KBM-7 (cell line): ENCODE results near the gene DAP.

Source experiments
- DNase-seq: peaks from one replicate; pipeline ENCODE4 v3.0.0-alpha.2; 2015
- in situ Hi-C: fragments of 300-500 bp; cut with MboI; formaldehyde crosslinking; loops from 2 replicates; pipeline ENCODE4 v1.14.3; 2020; ENCODE audit warnings: low sequenced_read_pairs, low pct_unique_long_range_greater_than_20kb, mixed read lengths

DAP gene

DNA sequence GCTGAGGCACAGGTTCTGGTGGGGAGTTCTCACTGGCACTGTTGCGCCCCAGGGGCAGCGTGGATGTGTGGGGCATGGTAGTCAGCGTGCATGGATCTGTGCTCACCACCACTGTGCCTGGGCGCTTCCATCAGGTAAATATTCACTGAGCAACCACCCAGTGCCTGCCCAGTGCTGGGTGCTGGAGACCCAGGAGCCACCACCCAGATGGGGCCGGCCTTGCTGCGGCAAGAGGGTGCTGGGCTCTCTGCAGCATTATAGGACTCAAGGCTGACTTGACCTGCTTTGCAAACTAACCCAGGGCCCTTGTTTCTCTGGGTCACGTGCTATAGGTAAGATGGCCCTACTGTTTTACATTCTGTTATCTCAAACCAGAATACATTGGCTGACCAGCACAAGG lies 60.5 kb downstream of the DAP start:
- in situ Hi-C loops: no loop called here
- DNase-seq: no peak

DNA sequence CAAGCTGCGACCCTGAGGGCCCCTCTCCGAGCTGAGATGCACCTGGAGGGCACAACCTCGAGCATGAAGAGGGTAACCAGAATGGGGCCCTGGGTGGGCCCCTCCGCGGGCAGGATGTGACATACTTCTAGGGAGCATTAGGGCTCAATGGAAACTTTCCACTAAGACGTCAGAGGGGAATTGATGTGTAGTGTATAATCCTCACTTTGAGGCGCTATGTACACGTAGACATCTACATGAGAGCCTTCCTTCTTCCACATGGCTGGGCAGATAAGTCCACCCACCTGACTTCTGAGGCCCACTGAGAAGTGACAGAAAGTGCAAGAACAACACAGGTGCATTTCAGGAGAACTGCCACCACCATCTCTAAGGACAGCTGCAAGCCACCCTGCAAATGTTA lies 61.0 kb downstream of the DAP start:
- no peak for DNase-seq
- in situ Hi-C loops: no loop called here

DNA sequence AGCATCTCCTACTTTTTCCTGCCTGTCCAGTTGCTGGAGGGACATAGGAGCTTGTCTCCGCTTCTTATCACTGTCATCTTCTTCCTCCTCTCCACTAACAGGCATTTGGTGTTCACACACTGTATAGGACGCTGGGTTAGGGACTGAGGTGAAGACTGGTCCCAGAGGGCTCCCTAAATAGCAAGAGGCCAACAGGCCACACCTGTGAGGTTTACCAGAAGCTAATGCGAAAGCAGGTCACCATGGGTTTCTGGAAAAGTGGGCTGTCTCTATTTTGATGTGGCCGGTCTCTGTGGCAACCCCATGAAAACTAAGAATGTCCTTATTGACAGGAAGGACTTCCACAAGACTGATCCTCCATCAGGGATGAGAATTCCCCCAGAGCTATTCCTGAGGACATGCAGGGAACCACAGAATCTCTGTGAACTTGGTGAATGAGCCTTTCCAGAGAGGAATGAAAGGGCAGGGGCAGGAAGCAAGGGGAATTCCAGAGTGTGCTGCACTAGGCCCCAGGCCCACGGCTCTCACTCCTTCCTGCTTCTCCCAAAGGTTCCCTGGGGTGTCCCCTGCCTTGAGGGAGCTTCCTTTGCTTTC lies 61.7 kb downstream of the DAP start:
- in situ Hi-C loops: no loop called here
- no peak for DNase-seq

DNA sequence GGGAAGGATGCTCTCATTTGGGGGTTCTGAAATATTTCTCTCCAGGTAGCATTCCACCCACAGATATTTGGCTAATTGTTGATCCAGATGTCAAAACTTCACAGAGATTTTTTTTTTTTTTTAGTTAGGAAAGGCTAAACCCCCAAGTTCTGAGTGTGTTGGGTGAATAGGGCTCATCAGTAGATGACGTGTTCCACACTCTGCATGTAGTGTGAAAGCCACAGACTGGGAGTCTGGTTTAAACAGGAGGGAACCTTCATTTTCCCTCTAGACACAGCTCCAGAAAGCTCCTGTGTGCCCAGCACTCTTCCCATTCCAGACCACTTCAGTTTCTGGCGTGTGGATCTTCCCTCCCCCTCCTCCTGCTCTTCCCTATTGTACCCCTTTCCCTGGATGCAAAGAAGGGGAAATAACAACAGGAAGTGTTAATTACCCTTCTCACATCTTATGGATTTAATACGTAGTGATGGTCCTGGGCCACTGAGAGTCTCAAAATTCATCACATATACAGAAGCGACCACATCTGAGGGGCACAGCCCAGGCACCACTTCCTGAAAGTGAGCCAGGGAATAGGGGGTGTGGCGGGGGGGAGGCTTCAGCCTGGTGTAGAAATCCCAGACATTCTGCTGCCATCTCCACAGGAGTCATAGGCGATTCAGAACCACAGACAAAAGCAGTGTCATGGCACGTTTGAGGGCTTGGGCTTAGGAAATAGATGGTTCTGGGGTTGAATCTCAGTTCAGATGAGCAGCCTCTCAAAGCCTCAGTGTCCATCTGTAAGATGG lies 65.1 kb downstream of the DAP start:
- DNase-seq: no peak
- in situ Hi-C loops: no loop called here

DNA sequence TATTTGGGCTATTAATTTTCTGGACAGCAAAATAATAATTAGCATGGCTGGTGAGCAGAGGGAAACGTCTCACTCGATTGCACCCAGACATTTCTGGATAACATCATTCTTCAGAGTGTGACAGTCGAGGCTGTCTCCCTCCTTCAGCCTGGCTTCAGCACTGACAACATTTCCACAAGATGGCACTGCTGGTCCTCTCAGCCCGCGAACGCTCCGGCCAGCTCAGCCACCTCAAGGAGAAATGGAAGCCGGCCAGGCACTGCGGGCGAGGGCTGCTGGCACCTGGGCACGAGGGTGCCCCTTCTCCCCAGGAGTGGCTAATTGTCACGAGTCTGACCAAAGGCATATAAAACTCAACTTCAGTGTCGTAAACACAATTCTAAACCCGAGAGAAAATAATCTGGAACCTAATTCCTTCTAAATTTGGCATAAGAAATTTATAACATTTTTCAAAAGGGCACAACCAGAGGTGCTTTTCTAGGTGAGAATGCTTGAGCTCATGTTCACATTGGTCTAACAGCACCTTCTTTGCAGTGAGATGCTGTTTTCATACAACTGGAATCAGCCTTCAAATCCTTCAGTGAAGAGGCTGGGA lies 65.9 kb downstream of the DAP start:
- in situ Hi-C loops: no loop called here
- DNase-seq: peak; percentile 64

DNA sequence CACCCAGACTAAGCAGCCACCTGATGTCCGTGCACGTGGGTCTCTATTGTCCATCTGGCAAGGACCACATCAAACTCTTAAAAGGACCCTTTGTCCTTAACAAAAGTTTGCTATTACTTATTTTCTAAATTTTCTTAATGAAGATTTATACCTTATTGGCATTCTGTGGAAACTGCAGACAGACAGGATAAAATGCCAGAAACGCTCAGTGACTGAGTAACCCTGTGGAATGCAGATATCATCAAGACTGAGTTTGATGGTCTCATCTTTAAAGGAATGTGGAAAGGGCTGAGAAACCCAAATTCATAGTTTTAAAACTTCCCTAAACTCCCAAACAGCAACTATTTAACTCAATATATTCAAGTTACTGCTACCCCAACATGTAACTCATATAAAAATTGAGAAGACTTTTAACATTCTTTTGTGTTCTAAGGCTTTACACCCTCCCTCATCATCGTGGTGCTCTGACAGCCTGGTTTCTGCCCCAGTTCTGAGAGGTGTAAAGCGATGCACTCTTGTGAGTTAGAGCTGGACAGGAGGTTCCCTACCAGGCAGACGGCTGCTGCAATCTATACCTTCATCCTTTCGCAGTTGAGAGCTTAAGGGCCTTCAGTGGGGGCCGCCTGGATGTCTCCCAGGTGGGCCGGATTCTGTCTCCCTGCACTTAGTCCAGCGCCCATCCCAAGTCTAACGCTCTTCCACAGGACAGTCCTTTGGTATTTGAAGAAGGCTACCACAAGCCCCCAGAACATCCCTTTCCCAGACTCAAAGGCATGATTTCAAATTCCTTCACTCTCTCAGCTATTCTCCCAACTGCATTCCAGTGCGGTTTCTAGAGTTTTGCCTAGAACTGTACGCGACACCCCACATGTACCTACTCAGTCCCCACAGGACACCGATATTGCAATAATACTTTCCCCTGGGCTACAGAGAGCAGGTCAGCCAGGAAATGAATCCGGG lies 68.9 kb downstream of the DAP start:
- in situ Hi-C loops: no loop called here
- DNase-seq: no peak

DNA sequence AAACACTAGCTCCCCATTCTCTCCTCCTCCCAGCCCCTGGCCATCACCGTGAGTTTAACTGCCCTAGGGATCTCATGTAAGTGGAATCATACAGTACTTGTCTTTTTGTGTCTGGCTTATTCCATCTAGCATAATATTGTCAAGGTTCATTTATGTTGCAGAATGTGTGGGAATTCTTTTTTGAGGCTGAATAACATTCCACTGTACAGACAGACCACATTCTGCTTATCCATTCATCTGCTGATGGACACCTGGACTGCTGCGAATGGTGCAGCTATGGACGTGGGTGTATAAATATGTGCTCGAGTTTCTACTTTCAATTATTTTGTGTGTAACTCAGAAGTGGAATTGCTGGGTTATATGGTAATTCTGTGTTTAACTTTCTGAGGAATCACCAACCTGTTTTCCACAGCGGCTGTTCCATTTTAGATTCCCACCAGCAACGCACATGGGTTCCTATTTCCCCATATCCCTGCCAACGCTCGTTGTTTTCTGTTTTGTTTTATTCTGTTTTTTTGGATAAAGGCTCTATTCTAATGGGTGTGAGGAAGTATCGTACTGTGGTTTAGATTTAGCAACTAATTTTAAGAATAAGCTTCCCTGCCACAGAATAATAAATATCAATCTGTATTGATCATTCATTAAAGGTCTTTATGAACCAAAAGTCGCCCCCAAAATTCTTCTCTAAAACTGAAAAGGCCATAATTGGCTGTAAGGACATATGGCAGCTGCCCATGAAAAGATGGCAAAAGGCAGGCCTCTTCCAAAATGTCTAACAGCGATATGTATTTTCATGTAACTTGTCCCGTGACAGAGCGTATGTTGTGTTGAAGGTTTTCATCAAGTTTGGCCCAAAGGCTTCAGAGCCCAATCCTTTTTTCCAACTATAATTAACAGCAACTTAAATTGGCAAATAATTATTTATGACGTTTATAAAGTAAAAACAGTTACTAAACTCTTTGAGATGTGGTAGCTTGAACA lies 70.3 kb downstream of the DAP start:
- no peak for DNase-seq
- in situ Hi-C loops: no loop called here

DNA sequence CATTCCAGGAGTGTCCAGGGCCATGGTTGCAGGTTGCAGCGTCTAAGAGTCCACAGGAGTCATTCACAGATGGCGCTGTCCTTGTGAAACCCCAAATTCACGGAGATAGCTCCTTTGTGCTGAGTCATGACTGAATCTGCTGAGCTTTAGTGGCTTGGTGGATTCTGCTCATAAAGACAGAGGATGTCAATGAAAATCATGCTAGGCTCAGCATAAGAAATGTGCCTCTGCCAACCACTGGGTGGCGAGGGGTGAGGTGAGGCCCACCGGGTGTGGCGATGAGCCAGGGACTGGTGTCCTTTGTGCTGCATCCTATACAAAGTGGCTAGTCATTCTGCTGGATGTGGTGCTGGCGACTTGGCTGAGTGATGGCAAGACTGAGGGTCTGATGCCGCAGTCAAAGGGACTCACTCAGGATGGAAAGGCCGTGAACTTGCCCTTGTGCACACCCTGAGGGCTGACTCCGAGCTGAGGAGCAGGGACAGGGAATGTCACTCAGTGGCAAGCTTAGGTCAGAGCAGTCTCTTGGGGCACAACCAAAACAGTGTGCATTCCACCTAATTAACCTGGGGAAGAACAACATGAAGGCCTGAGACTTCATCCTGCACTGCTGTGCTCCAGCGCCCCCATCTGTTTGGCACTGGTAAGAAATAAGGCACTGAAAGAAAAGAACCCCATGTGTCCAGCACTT lies 71.5 kb downstream of the DAP start:
- peak; percentile 64 for DNase-seq
- in situ Hi-C loops: no loop called here

DNA sequence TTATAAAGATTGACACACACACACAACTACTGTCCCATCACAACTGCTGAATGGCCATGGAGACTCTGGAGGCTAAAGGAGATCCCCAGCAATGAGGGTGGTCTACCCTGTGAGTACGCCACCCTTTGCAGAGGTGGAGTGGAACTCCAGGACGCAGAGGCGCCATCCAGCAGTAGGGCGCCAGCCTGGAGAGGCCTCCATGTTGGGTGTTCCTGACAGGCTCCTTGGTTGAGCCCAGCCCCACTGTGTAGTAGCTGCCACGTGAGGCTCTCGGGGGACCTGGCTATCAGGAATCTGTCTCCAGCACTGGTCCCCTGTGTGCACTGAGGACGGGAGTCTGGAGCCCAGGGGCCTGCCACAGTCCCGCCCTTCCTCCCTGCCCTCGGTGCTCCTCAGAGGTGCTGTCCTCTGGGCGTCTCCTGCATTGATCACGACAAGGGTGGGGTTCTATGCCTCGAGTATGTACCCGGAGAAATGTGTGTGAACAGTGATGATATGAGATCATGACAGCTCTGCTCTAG lies 72.3 kb downstream of the DAP start:
- in situ Hi-C loops: no loop called here
- DNase-seq: no peak

DNA sequence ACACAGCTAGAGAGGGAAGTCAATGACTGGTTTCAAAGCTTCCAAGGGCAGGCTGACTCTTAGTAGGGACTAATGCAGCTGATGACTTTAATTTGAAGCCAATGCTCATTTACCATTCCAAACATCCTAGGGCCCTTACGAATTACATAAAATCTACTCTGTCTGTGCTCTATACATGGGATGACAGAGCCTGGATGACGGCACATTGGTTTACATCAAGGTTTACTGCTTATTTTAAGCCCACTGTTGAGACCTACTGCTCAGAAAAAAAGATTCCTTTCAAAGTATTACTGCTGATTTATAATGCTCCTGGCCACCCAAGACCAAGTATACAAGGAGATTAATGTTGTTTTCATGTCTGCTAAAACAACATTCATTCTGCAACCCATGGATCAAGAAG lies 74.1 kb downstream of the DAP start:
- no peak for DNase-seq
- in situ Hi-C loops: no loop called here

DNA sequence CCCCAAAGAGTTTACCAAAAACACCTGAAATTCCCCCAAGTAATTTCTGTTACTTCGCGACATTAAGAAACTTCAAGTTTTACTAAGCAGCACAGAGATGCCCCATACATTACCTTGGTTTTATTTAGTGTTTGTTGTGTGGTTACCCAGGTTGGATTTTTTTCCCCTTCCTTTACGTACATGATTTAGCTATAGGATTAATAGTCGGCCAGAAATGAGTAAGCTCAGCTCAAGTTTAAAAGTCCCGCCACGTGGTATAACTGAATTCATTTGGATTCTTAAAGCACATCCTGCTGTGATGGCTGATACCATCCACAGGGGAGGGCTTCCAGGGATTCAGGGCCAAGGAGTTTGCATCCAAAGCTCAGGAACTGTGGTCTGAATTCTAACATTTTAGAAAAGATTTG lies 75.9 kb downstream of the DAP start:
- DNase-seq: no peak
- in situ Hi-C loops: no loop called here

DNA sequence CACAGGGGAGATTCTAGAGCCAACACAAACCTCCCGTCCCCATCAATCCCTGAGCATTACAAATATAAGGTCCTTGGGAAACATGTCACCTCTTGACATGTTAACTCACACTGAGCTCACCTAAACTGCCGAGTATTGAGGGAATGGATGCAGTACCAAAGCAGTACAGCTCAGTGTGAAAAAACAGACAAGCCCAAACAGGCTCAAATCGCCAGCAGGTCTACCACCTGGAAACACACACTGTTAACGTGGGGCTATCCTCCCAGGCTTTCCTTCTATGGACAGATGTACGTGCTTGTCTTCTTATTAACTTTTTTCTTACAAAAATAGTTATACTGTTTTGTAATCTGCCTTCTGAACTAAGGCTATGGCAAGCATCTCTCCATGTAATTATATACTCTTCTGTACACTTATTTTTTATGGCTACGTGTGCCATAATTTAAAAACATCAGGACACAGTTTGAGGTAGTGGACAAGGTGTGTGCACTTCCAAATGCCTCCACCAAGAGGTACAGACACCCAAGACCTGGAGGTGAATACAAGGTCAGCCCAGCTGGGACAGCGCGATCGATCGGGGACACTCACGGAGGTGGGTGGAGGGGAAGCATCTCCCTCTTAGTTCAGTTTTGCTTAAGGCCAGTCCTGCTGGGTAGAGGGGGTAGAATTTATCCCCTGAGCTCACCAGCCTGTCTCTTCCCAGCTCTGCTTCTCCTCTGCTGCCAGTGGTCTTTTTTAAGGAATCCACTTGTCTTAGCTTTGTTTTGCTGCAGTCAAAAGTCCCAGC lies 76.5 kb downstream of the DAP start:
- DNase-seq: no peak
- in situ Hi-C loops: no loop called here

DNA sequence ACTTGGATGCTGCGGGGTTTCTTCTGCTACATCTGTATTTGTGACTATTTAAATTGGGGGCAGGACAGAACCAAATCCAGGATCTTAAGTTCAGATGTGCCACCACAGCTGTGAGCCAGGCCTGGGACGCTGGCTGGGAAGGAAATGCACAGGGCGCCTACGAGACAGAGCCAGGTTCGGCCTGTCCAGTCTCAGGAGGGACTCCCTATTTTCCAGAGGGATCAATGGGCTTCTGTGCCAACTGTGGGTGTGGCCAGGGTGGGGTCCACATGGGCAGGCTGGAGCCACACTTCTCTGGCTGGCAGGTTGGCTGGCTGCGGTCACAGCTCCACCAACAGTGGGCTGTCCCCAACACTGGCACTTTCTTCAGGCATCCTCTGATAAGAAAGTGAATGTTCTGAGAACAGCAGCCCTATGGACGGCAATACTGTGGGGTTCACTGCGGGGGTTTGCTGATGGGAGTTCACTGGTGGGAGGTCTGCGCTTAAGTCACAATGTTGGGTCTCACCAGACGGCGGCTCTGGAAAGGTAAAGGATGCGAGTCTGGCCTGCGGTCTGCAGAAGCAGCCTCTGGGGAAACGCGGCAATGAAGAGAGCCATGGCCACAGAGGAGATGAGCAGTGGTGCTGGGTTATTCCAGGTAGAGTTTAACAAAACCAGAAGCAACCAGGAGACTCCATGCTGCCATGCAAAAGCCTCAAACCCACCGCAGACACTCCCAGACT lies 78.1 kb downstream of the DAP start:
- no peak for DNase-seq
- in situ Hi-C loops: no loop called here

DNA sequence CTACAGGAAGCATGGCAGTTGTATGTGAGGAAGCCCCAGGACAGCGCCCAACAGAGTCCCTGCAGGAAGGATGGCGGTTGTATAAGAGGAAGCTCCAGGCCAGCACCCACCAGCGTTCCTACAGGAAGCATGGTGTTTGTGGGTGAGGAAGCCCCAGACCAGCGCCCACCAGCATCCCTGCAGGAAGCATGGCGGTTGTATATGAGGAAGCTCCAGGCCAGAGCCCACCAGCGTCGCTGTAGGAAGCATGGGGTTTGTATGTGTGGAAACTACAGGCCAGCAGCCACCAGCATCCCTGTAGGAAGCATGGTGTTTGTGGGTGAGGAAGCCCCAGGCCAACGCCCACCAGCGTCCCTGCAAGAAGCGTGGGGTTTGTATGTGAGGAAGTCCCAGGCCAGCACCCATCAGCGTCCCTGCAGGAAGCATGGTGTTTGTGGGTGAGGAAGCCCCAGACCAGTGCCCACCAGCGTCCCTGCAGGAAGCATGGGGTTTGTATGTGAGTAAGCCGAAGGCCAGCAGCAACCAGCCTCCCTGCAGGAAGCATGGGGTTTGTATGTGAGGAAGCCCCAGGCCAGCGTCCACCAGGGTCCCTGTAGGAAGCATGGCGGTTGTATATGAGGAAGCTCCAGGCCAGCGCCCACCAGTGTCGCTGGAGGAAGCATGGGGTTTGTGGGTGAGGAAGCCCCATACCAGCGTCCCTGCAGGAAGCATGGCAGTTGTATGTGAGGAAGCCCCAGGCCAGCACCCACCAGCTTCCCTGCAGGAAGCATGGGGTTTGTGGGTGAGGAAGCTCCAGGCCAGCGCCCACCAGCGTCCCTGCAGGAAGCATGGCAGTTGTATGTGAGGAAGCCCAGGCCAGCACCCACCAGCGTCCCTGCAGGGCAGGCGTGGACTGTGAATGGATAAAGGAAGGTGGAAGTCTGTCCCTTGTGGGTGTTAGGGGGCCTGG lies 79.0 kb downstream of the DAP start:
- in situ Hi-C loops: no loop called here
- no peak for DNase-seq

DNA sequence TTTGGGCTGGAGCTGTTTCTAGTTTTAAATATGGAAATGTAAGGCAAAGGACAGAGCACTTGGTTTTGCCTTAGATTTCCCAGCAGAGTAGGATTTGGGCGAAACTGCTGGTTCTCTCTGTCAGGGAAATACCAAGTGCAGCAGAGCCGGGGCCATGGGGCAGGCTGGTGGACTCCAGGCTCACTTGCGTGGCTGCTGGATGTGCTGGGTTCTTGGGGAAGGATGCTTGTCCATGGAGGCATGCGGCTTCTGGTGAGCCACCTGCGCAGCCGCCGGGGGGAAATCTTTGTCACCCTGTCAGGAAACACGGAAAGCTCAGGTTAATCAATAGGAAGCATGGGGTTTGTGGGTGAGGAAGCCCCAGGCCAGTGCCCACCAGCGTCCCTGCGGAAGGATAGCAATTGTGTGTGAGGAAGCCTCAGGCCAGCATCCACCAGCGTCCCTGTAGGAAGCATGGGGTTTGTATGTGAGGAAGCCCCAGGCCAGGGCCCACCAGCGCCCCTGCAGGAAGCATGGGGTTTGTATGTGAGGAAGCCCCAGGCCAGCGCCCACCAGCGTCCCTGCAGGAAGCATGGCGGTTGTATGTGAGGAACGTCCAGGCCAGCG lies 80.1 kb downstream of the DAP start:
- in situ Hi-C loops: no loop called here
- DNase-seq: no peak
